HG03045 (cell line): ENCODE measurements around the gene DENND10.
"Not testable (repeated sequence)": the region's sequence is repeated elsewhere in the genome, so short reads cannot be mapped to it uniquely, and the experiment has no call there.

ENCODE experiments used
- ATAC-seq: cut with Tn5 transposase; IDR thresholded peaks from one replicate; pipeline ENCODE4 v1.9.1; 2021; ENCODE audit warnings: mild to moderate bottlenecking, moderate library complexity; ENCODE audit not compliant: unreplicated experiment

Gene DENND10

DNA sequence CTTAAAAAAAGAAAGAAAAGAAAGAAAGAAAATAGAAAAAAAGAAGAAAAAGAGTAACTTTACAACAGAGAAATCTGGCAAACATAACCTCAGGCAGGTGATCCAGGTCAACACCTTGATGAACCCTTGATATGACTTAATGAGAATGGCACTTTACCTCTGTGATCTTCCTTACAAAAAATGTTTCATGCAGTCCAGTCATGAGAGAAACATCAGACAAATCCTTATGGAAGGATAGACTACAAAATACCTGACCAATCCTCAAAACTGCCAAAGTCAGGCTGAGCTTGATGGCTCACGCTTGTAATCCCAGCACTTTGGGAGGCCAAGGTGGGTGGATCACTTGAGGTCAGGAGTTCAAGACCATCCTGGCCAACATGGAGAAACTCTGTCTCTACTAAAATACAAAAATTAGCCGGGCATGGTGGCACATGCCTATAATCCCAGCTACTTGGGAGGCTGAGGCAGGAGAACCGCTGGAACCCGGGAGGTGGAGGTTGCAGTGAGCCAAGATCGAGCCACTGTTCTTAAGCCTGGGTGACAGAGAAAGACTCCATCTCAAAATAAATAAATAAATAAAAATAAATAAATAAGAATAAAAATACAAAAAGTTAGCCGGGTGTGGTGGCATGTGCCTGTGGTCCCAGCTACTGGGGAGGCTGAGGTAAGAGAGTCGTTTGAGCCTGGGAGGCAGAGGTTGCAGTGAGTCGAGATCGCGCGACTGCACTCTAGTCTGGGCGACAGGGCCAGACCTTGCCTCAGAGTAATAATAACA is 7.1 kb upstream of the DENND10 start:
- not testable (repeated sequence) for ATAC-seq

DNA sequence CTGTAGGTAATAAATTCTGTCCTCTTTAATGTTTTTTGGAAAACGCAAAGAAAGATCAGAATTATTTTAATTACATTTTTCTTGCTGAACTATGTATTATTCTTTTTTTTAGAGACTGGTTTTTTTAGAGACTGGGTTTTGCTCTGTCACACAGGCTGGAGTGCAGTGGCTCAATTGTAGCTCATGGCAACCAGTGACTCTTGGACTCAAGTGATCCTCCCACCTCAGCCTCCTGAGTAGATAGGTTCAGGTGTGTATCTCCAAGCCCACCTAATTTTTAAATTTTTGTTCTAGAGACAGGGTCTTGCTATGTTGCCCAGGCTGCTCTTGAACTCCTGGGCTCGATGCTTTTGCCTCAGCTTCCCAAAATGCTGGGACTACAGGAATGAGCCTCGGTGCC is 5.3 kb upstream of the DENND10 start:
- no peak for ATAC-seq

DNA sequence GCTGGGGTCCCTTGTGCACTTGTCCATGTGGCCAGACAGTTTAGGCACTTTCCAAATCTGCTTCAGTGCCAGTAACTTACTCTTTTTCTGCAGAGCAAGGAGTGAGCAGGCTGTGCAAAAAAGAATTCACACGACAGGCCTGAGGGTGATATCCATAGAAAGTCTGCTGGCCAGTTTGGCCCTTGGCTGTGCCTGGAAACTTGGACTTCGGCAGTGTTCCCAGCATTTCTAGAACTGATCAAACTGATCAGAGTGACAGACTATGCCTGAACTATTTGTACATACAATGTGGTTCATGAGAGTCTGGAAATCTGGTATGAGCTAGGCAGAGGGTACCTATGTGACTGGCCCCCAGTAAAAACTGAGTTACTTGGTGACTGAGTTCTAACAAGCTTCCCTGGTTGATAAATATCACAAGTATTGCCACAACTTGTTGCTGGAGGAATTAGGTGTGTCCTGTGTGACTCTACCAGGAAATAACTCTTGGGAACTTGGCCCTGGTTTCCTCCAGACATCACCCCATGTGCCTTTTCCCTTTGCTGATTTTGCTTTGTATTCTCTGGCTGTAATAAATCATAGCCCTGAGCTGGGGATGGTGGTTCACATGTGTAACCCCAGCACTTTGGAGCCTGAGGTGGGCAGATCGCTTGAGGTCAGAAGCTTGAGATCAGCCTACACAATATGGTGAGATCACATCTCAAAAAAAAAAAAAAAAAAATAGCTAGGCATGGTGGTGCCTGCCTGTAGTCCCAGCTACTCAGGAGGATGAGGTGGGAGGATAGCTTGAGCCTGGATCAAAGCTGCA is 3.3 kb upstream of the DENND10 start:
- ATAC-seq = no peak

DNA sequence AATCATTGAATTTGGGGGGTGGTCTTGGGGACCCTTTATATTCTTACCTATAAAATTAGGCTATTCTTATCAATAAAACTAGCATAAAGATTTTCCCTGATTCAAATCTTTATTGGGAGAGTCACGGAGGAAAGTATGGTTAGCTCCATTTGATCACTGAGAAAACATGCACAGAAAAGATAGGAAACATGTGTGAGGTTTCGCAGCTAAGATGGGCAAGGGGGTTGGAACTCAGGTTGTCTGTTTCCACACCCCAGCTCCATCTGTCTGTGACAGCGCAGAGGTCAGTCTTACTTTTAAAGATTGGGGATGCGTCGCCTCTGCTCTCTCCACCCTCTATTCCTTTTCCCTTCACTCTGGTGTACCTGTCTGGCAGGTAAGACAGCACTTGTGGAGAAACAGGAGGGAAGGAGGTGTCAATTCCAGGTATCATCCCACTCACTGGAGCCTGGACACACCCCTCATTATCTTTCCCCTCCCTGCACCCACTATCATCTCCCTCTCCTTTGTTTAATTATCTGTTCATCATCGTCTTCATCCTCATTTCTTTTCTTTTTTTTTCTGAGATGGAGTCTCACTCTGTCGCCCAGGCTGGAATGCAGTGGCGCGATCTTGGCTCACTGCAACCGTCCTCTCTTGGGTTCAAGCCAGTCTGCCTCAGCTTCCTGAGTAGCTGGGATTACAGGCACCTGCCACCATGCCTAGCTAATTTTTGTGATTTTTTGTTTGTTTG is 2.4 kb upstream of the DENND10 start:
- no peak for ATAC-seq

DNA sequence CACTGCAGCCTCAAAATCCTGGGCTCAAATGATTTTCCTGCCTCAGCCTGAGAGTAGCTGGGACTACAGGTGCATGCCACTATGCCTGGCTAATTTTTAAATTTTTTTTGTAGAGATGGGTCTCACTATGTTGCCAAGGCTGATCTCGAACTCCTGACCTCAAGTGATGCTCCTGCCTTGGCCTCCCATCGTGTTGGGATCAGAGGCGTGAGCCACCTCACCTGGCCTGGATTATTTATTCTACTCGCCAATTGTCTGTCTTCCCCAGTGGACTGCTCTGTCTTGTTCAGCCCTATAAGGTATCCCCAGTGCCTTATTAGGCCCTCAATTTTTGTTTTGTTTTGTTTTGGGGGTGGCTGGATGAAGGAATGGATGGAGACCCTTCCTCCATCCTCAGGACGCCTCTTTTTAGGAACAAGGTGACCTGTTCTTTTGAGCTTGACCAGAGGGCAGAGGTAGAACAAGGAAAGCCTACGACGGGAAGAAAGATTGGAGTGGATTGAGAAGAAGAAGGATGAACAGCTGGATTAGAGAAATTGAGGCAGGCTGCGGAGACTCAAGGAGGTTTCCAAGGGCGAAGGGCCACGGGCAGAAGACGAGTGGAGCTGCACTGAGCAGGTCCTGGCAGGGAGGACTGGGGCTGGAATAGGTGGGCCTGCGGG is 541 bp upstream of the DENND10 start:
- no peak for ATAC-seq

DNA sequence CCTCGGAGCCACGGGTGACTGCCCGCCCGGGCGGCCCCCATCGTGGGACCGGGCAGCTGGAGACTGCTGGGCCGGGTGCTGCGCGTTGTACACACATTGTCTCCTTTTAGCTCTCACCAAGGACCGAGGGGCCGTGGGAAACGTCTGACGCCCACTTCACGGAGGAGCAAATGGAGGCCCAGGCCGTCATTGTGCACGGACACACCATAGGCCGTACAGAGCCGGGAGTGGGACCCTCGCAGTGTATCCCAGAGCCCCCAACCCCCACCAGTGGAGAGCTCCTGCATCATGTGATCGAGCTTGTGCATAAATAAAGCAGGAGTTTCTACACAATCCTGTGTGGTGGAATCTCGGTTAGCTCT is 722 bp downstream of the DENND10 start:
- ATAC-seq = no peak

DNA sequence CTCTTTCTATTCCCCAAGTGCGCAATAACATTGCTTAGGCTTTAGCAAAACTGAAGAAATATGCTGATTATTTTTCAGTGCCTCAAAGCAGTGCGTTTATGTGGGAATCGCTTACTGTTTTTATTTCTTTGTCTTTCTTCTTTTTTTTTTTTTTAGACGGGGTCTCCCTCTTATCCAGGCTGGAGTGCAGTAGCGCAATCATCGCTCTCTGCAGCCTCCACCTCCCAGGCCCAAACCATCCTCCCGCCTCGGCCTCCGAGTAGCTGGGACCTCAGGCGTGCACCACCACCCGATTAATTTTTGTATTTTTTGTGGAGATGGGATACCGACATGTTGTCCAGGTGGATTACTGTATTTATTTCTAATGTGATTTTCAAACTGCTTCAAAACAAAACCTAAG is 1.2 kb downstream of the DENND10 start:
- ATAC-seq = no peak

DNA sequence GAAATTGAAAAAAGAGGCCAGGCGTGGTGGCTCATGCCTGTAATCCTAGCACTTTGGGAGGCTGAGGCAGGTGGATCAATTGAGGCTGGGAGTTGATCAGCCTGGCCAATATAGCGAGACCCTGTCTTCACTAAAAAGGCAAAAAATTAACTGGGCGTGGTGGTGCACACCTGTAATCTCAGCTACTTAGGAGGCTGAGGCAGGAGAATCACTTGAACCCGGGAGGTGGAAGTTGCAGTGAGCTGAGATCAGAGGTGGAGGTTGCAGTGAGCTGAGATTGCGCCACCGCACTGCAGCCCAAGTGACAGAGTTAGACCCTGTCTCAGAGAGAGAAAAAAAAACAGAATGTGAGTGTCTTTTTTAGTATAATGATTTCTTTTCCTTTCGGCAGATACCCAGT is 2.0 kb downstream of the DENND10 start:
- ATAC-seq = not testable (repeated sequence)

DNA sequence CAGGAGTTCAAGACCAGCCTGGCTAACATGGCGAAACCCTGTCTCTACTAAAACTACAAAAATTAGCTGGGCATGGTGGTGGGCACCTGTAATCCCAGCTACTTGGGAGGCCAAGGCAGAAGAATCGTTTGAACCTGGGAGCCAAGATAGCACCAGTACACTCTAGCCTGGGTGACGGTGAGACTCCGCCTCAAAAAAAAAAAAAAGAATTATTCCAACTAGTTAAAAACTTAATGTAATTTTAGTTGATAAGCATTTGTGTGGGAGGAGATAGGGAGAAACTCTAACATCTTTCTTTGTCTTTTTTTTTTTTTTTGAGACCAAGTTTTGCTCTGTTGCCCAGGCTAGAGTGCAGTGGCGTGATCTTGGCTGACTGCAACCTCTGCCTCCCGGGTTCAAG is 3.2 kb downstream of the DENND10 start:
- not testable (repeated sequence) for ATAC-seq

DNA sequence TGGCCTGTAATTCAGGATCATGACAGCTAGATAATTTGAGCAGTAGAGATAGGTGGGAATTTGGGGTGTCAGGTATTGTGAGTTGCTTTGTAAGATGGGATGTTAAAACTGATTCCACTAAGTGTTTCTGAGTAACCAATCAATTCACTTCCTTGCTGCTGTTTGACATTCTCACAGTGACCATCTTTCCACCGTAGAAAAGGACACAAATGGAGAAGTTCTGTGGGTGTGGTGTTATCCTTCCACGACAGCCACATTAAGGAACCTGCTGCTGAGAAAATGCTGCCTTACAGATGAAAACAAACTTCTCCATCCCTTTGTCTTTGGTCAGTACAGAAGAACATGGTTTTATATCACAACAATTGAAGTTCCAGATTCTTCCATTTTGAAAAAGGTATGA is 3.9 kb downstream of the DENND10 start:
- ATAC-seq = not testable (repeated sequence)

DNA sequence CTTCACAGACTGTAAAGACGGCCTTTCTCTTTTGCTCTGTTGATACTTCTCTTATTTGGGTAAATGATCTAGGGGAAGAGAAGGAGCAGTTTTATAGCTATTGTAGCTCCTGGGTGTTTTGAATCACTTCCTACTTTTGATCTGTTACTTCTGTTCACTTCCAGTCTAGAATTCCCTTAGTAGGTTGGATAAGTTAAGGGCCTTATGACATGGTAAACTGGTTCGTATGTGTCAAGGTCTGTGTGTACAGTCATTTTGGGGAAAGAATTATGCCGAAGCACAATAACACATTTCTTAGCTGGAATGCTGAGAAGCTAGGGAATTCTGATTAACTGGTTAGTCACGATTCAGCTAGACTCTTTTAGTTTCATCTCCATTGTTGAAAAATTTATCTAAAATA is 8.1 kb downstream of the DENND10 start:
- ATAC-seq = no peak

DNA sequence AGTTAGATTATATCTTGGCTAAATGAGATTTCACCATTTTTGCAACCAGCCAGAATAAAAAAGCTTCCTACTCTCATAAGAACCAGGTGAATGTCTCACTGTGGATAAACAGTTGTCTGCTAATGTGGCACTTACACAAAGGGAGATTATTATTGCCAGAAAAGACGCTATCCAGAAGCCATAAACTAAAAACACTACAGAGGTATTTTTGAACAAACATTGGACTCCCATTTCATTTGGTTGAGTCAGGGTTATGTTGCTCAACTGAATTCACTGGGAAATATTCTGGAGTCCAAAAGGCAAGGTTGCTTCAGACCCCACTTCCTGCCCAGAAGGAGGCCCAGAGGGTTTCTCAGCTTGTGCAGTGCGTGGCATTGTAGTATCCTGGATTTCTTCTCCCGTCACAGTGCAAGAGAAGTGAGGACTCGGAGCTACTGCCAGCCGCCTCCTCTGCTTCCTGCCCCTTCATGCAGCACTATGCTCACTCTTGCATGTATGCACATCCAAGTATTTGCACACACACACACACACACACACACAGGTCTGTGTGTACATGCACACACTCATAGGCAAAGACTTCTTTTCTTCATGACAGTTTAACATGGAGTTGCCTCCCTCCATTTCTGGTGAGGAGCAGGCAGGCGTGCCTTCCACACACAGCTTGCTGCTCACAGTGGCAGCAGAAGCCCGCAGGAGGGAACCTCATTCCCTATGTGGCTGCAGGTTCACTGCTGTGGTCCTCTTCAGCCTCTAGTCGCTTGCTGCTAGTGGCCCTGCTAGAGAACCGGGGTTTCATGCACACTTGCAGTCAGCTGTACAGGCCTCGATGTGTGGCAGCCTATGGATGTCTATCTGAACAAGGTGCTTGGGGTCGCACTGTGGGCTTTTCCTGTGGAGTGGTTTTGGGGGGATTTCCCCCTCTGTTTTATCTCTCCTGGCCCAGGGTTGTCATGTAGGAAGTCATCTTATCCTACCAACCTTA is 10.1 kb downstream of the DENND10 start:
- ATAC-seq = no peak

DNA sequence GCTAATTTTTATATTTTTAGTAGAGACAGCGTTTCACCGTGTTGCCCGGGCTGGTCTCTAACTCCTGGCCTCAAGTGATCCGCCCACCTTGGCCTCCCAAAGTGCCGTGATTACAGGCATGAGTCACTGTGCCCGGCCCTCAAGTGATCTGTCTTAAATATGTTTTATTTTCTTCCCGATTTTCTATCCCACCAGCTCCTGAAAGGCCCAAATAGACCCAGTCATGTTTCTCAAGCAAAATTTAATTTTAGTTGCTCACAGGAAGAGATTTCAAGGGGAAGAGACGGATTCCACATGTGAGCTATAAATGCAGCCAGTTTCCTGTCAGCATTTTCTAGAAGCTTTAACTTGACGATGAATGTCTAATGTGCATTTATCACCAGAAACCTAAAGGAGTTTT is 12.0 kb downstream of the DENND10 start:
- no peak for ATAC-seq

DNA sequence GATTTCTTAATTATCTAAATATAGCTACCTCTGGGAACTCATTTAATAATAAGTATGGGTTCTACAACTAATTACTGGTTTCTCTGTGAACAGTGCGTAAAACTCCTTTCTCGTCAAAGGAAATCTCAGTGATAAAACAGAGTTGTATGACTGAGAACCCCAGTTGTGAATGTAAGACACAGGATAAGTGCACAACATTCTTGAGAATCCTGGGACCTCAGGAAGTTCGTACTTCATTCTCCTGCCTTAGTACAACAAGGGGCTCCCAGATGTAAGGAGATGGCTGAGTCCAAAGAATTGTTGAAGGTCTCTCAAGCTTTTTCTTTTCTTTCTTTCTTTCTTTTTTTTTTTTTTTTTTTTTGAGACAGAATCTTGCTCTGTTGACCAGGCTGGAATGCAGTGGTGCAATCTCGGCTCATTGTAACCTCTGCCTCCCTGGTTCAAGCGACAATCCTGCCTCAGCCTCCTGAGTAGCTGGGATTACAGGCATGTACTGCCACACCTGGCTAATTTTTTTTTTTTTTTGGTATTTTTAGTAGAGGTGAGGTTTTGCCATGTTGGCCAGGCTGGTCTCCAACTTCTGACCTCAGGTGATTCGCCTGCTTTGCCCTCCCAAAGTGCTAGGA is 12.5 kb downstream of the DENND10 start:
- no peak for ATAC-seq

DNA sequence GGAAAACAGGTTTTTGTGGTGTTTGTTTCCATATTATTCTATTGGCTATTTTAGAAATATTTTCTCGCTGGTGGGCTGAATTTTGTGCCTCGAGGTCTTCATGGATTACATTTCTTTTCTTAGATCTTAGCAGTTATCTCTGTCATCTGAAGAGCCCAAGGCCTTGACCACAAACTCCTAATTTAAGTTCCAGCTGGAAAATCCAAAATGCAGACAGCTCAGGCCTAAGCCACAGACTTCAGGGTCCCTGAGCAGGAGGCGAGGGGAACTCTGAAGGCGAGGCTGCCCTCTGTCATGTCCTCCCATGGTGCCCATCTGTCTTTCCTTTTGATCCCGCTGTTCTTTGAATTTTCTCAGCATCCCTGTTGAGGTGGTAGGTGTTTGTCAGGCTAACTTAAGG is 14.3 kb downstream of the DENND10 start:
- ATAC-seq = no peak

DNA sequence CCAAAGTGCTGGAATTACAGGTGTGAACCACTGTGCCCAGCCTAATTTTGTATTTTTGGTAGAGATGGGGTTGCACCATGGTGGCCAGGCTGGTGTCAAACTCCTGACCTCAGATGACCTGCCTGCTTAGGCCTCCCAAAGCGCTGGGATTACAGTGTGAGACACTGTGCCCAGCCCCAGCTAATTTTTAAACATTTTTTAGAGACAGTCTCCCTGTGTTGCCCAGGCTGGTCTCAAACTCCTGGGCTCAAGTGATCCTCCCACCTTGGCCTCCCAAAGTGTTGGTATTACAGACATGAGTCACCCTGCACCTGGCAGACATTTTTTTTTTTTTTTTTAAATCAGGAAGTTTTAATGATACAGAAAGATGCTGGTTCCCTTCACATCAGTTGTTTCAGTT is 15.5 kb downstream of the DENND10 start:
- ATAC-seq = no peak

DNA sequence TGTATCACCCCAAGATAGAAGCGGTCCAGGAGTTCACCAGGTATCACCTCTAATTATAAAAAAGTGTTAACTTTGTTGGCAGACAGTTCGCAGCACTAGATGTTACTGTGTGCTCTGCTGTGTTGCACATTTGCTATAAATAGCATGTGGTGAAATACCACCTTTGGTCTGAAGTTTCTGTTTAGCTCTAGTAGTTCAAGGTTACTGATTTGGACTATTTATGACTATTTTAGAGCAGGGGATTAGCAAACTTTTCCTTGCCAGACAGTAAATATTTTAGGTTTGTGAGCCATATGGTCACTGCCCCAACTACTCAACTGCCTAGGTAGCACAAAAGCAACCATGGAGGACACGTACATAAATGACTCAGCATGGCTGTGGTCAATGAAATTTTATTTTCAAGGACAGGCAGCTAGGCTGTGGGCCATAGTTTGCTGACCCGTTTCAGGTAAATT is 16.5 kb downstream of the DENND10 start:
- peak; percentile 87 for ATAC-seq

DNA sequence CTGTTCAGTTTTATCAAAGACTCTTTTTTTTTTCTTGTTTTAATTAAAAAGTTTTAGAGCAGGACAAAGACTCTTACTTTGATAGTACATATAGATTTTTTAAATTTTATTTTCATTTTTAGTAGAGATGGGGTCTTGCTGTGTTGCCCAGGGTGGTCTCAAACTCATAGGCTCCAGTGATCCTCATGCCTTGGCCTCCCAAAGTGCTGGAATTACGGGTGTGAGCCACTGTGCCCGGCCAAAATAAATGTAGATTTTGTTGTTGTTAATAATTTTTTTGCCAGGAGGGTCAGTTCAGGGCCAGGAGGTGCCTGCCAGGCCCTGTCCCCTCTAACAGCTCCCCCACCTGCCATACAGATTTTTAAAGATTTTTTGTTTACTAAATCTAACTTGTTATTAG is 17.0 kb downstream of the DENND10 start:
- no peak for ATAC-seq

DNA sequence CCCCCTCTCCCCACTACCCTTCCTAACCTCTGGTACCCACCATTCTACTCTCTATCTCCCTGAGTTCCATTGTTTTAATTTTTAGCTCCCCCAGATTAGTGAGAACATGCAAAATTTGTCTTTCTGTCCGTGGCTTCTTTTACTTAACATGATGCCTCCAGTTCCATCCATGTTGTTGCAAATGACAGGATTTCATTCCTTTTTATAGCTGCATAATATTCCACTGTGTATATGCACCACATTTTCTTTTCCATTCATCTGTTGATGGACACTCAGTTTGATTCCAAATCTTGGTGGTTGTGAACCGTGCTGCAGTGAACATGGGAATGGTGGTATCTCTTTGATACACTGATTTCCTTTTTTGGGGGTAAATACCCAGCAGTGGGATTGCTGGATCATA is 22.0 kb downstream of the DENND10 start:
- no peak for ATAC-seq

DNA sequence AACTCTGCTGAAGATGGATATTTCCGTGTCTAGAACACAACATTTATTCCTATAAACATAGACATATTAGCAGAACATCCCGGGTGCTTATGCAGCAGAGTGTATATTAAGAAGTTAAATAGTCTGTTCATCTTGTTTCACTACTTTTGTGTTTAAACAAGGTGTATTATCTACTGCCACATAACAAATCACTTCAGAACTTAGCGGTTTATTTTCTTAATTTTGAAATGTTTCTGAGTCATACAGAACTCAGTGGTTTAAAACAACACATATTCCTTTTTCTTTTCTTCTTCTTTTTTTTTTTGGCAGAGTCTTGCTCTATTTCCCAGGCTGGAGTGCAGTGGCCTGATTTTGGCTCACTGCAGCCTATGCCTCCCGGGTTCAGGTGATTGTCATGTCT is 25.8 kb downstream of the DENND10 start:
- no peak for ATAC-seq
